ENCODE measurements around the gene LTB4R.
A peak's percentile ranks its signal among the peaks of the same experiment; 100 is the strongest.

GRCh38 chr14:24272467-24272866 is 38.8 kb upstream of the LTB4R start:
- no peak for TF ChIP-seq CTCF (IDR thresholded peaks at IDR 0.05)
- peak in 1 of 4 donors; percentile 8 for TF ChIP-seq EP300 (IDR thresholded peaks at IDR 0.05)
- TF ChIP-seq POLR2AphosphoS5 (IDR thresholded peaks at IDR 0.05), result no peak

All from upper lobe of left lung (tissue), 4 donors.